ENCODE data around the gene EHBP1L1. TPM values are rescaled to one million over a fixed set of nuclear protein-coding genes. Genes with fewer than 3 reads are reported as not detected.
"Not testable (repeated sequence)": the region's sequence is repeated elsewhere in the genome, so short reads cannot be mapped to it uniquely, and the experiment has no call there.

Gene EHBP1L1
- polyA plus RNA-seq, 1 donor (not counting 4 experiments of a cell fraction or from before 2014, with no cell fraction given): 10.4 TPM

GRCh38 chr11:65562788-65563187, 13.1 kb upstream of the EHBP1L1 start:
- FAIRE-seq: no peak

GRCh38 chr11:65563601-65564000, 12.3 kb upstream of the EHBP1L1 start:
- H3K4me2 ChIP-seq (ENCODE audit: control insufficient read depth, extremely low read depth, insufficient read depth, low read depth, low read length): no peak overlapping the region
- FAIRE-seq: no peak
- H3K27me3 ChIP-seq (ENCODE audit: control insufficient read depth, extremely low read depth, insufficient read depth, low read length): no peaks in the 10 kb centered on the region
- dilution Hi-C loops (cut with MboI; ENCODE audit: extremely low pct_ligation_motif_present, low sequenced_read_pairs): no loop called here
- peaks cover 0 to 2% of the 10 kb centered on the region in 2 experiments for H3K36me3 ChIP-seq (ENCODE audit: control insufficient read depth in 2 of 2, extremely low read depth in 1 of 2, insufficient read depth in 2 of 2, low read length in 2 of 2)
- H3K4me3 ChIP-seq (ENCODE audit: control insufficient read depth in 2 of 3, extremely low read depth in 1 of 3, insufficient read depth in 2 of 3, low read depth in 1 of 3, low read length in 3 of 3): no peak overlapping the region
- no peak for DNase-seq (ENCODE audit: low read depth, low spot score)
- no peaks in the 10 kb centered on the region for H4K20me1 ChIP-seq (ENCODE audit: control insufficient read depth, extremely low read depth, insufficient read depth, low read length)
- no peaks in the 10 kb centered on the region for H3K9me3 ChIP-seq (ENCODE audit: control insufficient read depth, low read depth, low read length)
- H3K9me1 ChIP-seq (ENCODE audit: control insufficient read depth, extremely low read depth, insufficient read depth, low read length): peaks cover 2% of the 10 kb centered on the region
- no peak overlapping the region for H2AFZ ChIP-seq (ENCODE audit: control insufficient read depth, low read length)
- peaks cover 14% of the 10 kb centered on the region for H3K79me2 ChIP-seq (ENCODE audit: control insufficient read depth, insufficient read depth, low read length)
- H3K9ac ChIP-seq (ENCODE audit: control insufficient read depth, extremely low read depth, insufficient read depth, low read length): no peak overlapping the region
- no peak overlapping the region for H3K27ac ChIP-seq (ENCODE audit: control insufficient read depth, insufficient read depth, low read length)
- H3K4me1 ChIP-seq (ENCODE audit: control insufficient read depth, extremely low read depth, insufficient read depth, low read length): peaks cover 40% of the 10 kb centered on the region
- TF ChIP-seq CTCF (optimal IDR thresholded peaks at IDR 0.05 in 1 of 3, IDR thresholded peaks at IDR 0.05 in 1 of 3, conservative IDR thresholded peaks at IDR 0.05 in 1 of 3; ENCODE audit: extremely low read depth in 1 of 3, insufficient read depth in 2 of 3, low read length in 3 of 3) (no peak), EZH2 (IDR thresholded peaks at IDR 0.05; ENCODE audit: low read length) (no peak)

More at GRCh38 chr11:65562788-65563187, 13.1 kb upstream of the EHBP1L1 start:
- Histone ChIP-seq H3K4me2 (ENCODE audit: control insufficient read depth, extremely low read depth, insufficient read depth, low read depth, low read length) (no peak overlapping the region), H3K27me3 (ENCODE audit: control insufficient read depth, extremely low read depth, insufficient read depth, low read length) (no peaks in the 10 kb centered on the region), H3K9ac (ENCODE audit: control insufficient read depth, extremely low read depth, insufficient read depth, low read length) (no peak overlapping the region), H3K9me1 (ENCODE audit: control insufficient read depth, extremely low read depth, insufficient read depth, low read length) (peaks cover 2% of the 10 kb centered on the region), H2AFZ (ENCODE audit: control insufficient read depth, low read length) (no peak overlapping the region), H3K9me3 (ENCODE audit: control insufficient read depth, low read depth, low read length) (no peaks in the 10 kb centered on the region), H3K27ac (ENCODE audit: control insufficient read depth, insufficient read depth, low read length) (no peak overlapping the region), H3K79me2 (ENCODE audit: control insufficient read depth, insufficient read depth, low read length) (peaks cover 10% of the 10 kb centered on the region), H3K4me3 (ENCODE audit: control insufficient read depth in 2 of 3, extremely low read depth in 1 of 3, insufficient read depth in 2 of 3, low read depth in 1 of 3, low read length in 3 of 3) (no peak overlapping the region), H3K4me1 (ENCODE audit: control insufficient read depth, extremely low read depth, insufficient read depth, low read length) (peaks cover 41% of the 10 kb centered on the region), H3K36me3 (ENCODE audit: control insufficient read depth in 2 of 2, extremely low read depth in 1 of 2, insufficient read depth in 2 of 2, low read length in 2 of 2) (peaks cover 0 to 2% of the 10 kb centered on the region in 2 experiments), H4K20me1 (ENCODE audit: control insufficient read depth, extremely low read depth, insufficient read depth, low read length) (no peaks in the 10 kb centered on the region)
- TF ChIP-seq CTCF (optimal IDR thresholded peaks at IDR 0.05 in 1 of 3, IDR thresholded peaks at IDR 0.05 in 1 of 3, conservative IDR thresholded peaks at IDR 0.05 in 1 of 3; ENCODE audit: extremely low read depth in 1 of 3, insufficient read depth in 2 of 3, low read length in 3 of 3) (no peak), EZH2 (IDR thresholded peaks at IDR 0.05; ENCODE audit: low read length) (no peak)
- DNase-seq (ENCODE audit: low read depth, low spot score): no peak
- dilution Hi-C loops (cut with MboI; ENCODE audit: extremely low pct_ligation_motif_present, low sequenced_read_pairs): no loop called here

- H3K4me1 ChIP-seq (ENCODE audit: control insufficient read depth, extremely low read depth, insufficient read depth, low read length): peaks cover 35% of the 10 kb centered on the region
- H3K9me1 ChIP-seq (ENCODE audit: control insufficient read depth, extremely low read depth, insufficient read depth, low read length); H4K20me1 ChIP-seq (ENCODE audit: control insufficient read depth, extremely low read depth, insufficient read depth, low read length); dilution Hi-C loops (cut with MboI; ENCODE audit: extremely low pct_ligation_motif_present, low sequenced_read_pairs); FAIRE-seq; H3K9me3 ChIP-seq (ENCODE audit: control insufficient read depth, low read depth, low read length); H2AFZ ChIP-seq (ENCODE audit: control insufficient read depth, low read length); H3K4me3 ChIP-seq (ENCODE audit: control insufficient read depth in 2 of 3, extremely low read depth in 1 of 3, insufficient read depth in 2 of 3, low read depth in 1 of 3, low read length in 3 of 3); H3K27me3 ChIP-seq (ENCODE audit: control insufficient read depth, extremely low read depth, insufficient read depth, low read length); H3K36me3 ChIP-seq (ENCODE audit: control insufficient read depth in 2 of 2, extremely low read depth in 1 of 2, insufficient read depth in 2 of 2, low read length in 2 of 2); H3K27ac ChIP-seq (ENCODE audit: control insufficient read depth, insufficient read depth, low read length); H3K4me2 ChIP-seq (ENCODE audit: control insufficient read depth, extremely low read depth, insufficient read depth, low read depth, low read length); H3K9ac ChIP-seq (ENCODE audit: control insufficient read depth, extremely low read depth, insufficient read depth, low read length); DNase-seq (ENCODE audit: low read depth, low spot score): not testable (repeated sequence)
- peaks cover 23% of the 10 kb centered on the region for H3K79me2 ChIP-seq (ENCODE audit: control insufficient read depth, insufficient read depth, low read length)
Measured at GRCh38 chr11:65564879-65565559, 10.8 kb upstream of the EHBP1L1 start.
